B cell (primary cell): ENCODE data around the gene TARS1. TPM values are rescaled to one million over a fixed set of nuclear protein-coding genes. Genes with fewer than 3 reads are reported as not detected.

Experiments used
- ATAC-seq: fragments of 200-7000 bp; cut with Tn5 transposase; one replicate; pipeline ENCODE4 v1.10.0; 2021; ENCODE audit warnings: low read depth, mild to moderate bottlenecking, moderate number of reproducible peaks, moderate library complexity
- CTCF ChIA-PET: fragments of 350-600 bp; sonication (Branson Sonifier 250); formaldehyde crosslinking; loops from one replicate; lab custom pipeline; 2021; ENCODE audit warnings: antibody characterized with exemption, inconsistent platforms; lab: Charles Lee
- POLR2A ChIA-PET: fragments of 350-600 bp; sonication (Branson Sonifier 250); formaldehyde crosslinking; loops from one replicate; lab custom pipeline; 2021; ENCODE audit warnings: antibody characterized with exemption; lab: Charles Lee
- DNase-seq: peaks from one replicate; pipeline ENCODE4 v3.0.0; 2013
- H2AFZ ChIP-seq: 2 replicates; pipeline ENCODE4 v1.6.1; 2012; ENCODE audit warnings: mild to moderate bottlenecking, low read depth, low read length; ENCODE audit not compliant: insufficient read depth, poor library complexity, severe bottlenecking
- H3K27ac ChIP-seq, 2 donors: 1 replicate in 1 of 2; 2 replicates in 1 of 2; pipeline ENCODE4 v1.5.1; 2012 to 2013; ENCODE audit warnings: low read length in 2 of 2, mild to moderate bottlenecking in 2 of 2, moderate library complexity in 1 of 2
- H3K27me3 ChIP-seq, 4 experiments: fragments of 200-600 bp in 1 of 4; sonication (generic) in 1 of 4; replicated peaks in 1 of 4; 1 replicate in 2 of 4; 2 replicates in 2 of 4; pipeline versions ENCODE4 v1.6.1 to v1.7.0; 2013 to 2016; ENCODE audit warnings: low read length in 3 of 4, mild to moderate bottlenecking in 2 of 4, mixed read lengths in 1 of 4, moderate library complexity in 1 of 4; ENCODE audit not compliant: insufficient read depth in 4 of 4, control insufficient read depth in 3 of 4; ENCODE audit errors: control extremely low read depth in 1 of 4
- H3K36me3 ChIP-seq, 2 experiments: replicated peaks in 1 of 2; 1 replicate in 1 of 2; 2 replicates in 1 of 2; pipeline versions ENCODE4 v1.6.1 to v1.7.1; 2013; ENCODE audit warnings: low read length in 1 of 2; ENCODE audit not compliant: insufficient read depth in 2 of 2, control insufficient read depth in 1 of 2; ENCODE audit errors: control extremely low read depth in 1 of 2, extremely low read depth in 1 of 2
- H3K4me1 ChIP-seq, 2 donors: fragments of 200-600 bp in 1 of 2; sonication (generic) in 1 of 2; 1 replicate in 1 of 2; 2 replicates in 1 of 2; pipeline versions ENCODE4 v1.5.1 to v1.6.1; 2013 to 2017; ENCODE audit warnings: low read length in 2 of 2; ENCODE audit not compliant: control insufficient read depth in 2 of 2, insufficient read depth in 2 of 2
- H3K4me2 ChIP-seq: replicated peaks from 2 replicates; pipeline ENCODE3; 2012; ENCODE audit warnings: mild to moderate bottlenecking, low read depth, low read length; ENCODE audit not compliant: poor library complexity, severe bottlenecking
- H3K4me3 ChIP-seq, 5 experiments: fragments of 200-600 bp in 1 of 5; sonication (generic) in 1 of 5; 1 replicate in 3 of 5; 2 replicates in 2 of 5; pipeline versions ENCODE4 v1.5.1 to v1.7.0; 2011 to 2016; ENCODE audit warnings: low read length in 4 of 5, mild to moderate bottlenecking in 4 of 5, low read depth in 2 of 5, control low read depth in 1 of 5, moderate library complexity in 1 of 5; ENCODE audit not compliant: insufficient read depth in 1 of 5; ENCODE audit errors: control extremely low read depth in 1 of 5, extremely low read depth in 1 of 5
- H3K79me2 ChIP-seq: fragments of 200-600 bp; sonication (generic); one replicate; pipeline ENCODE4 v1.6.0; 2016; ENCODE audit warnings: low read length; ENCODE audit not compliant: control insufficient read depth, insufficient read depth
- H3K9ac ChIP-seq: fragments of 200-600 bp; sonication (generic); 2 replicates; pipeline ENCODE4 v1.6.1; 2017; ENCODE audit warnings: mild to moderate bottlenecking, low read length, moderate library complexity
- H3K9me3 ChIP-seq, 3 donors: one replicate each; pipeline versions ENCODE4 v1.6.1 to v1.7.1; 2013; ENCODE audit warnings: low read length in 2 of 3; ENCODE audit not compliant: control insufficient read depth in 2 of 3, insufficient read depth in 1 of 3; ENCODE audit errors: control extremely low read depth in 1 of 3
- H4K20me1 ChIP-seq: 2 replicates; pipeline ENCODE4 v1.6.0; 2012; ENCODE audit warnings: mild to moderate bottlenecking, low read length; ENCODE audit not compliant: insufficient read depth, control insufficient read depth, poor library complexity, severe bottlenecking
- H3K27ac Mint-ChIP-seq: one replicate; pipeline ENCODE4 v1.8.0; 2021; ENCODE audit warnings: mixed read lengths
- H3K27me3 Mint-ChIP-seq: one replicate; pipeline ENCODE4 v1.8.0; 2021; ENCODE audit warnings: mixed read lengths
- H3K4me1 Mint-ChIP-seq: one replicate; pipeline ENCODE4 v1.8.0; 2021; ENCODE audit warnings: mixed read lengths
- H3K4me3 Mint-ChIP-seq: one replicate; pipeline ENCODE4 v1.8.0; 2021; ENCODE audit warnings: mixed read lengths
- H3K9me3 Mint-ChIP-seq: one replicate; pipeline ENCODE4 v1.8.0; 2022; ENCODE audit warnings: mixed read lengths; ENCODE audit not compliant: insufficient read depth
- CTCF ChIP-seq: fragments of 200-600 bp; IDR thresholded peaks from one replicate; pipeline ENCODE4 v1.8.0; 2022; ENCODE audit warnings: antibody characterized with exemption, mild to moderate bottlenecking
- EZH2 ChIP-seq: IDR thresholded peaks from 2 replicates; pipeline ENCODE4 v1.6.1; 2012; ENCODE audit warnings: borderline replicate concordance, low read depth, mild to moderate bottlenecking, moderate library complexity, low read length; ENCODE audit not compliant: insufficient read depth, poor library complexity, severe bottlenecking
- WGBS: methylation state at CpG from one replicate; pipeline ENCODE4 v1.1.5; 2013; ENCODE audit warnings: missing lambda C conversion rate; ENCODE audit not compliant: insufficient coverage; 5-methylcytosine and 5-hydroxymethylcytosine counted together
- intact Hi-C: fragments of 100-400 bp; cut with micrococcal nuclease; formaldehyde crosslinking; loops from one replicate; pipeline ENCODE4 v1.10.0; 2022
- polyA plus RNA-seq: library from polyadenylated mRNA; depleted of rRNA; stranded (reverse); fragments of >200 nt; gene quantifications from 2 replicates; pipeline ENCODE4 v1.2.3, GENCODE V29; 2012
- total RNA-seq, 2 donors: library from RNA; stranded (reverse); fragments of 120-200 nt in 1 of 2; gene quantifications; 1 replicate in 1 of 2; 2 replicates in 1 of 2; pipeline versions ENCODE4 v1.2.3 to v1.2.4, GENCODE V29; 2013 to 2022

Gene TARS1
- total and polyA plus RNA-seq, 2 donors (not counting 1 experiment from before 2014, with no cell fraction given) = 11.0 to 66.0 TPM

- ChIA-PET POLR2A (no interaction called here), CTCF (no interaction called here)
- no peaks in the 10 kb centered on the region for H3K79me2 ChIP-seq
- Mint-ChIP-seq H3K27ac (no peak overlapping the region), H3K4me3 (no peak overlapping the region), H3K27me3 (peaks cover 5% of the 10 kb centered on the region), H3K9me3 (peaks cover 3% of the 10 kb centered on the region), H3K4me1 (no peaks in the 10 kb centered on the region)
- no peaks in the 10 kb centered on the region for H3K36me3 ChIP-seq
- no peak overlapping the region for H3K4me2 ChIP-seq
- no peak for DNase-seq
- no peak overlapping the region for H3K4me3 ChIP-seq
- H3K27me3 ChIP-seq = peaks cover 0 to 5% (median 0%) of the 10 kb centered on the region in 4 experiments
- no peak overlapping the region for H3K27ac ChIP-seq
- no peaks in the 10 kb centered on the region for H3K9me3 ChIP-seq
- no peaks in the 10 kb centered on the region for H3K4me1 ChIP-seq
- no peaks in the 10 kb centered on the region for H4K20me1 ChIP-seq
- TF ChIP-seq CTCF (no peak), EZH2 (no peak)
- H3K9ac ChIP-seq = no peak overlapping the region
- H2AFZ ChIP-seq = no peak overlapping the region
- intact Hi-C loops = no loop called here
- no CpG with 5 or more reads among the region's 2 CpGs for WGBS
- ATAC-seq = no peak
Observed at GRCh38 chr5:33516421-33516820, 75.7 kb downstream of the TARS1 start.
